IMR-90 (cell line): ENCODE measurements around the gene TANGO2. TPM values are rescaled to one million over a fixed set of nuclear protein-coding genes. Genes with fewer than 3 reads are reported as not detected.

Experiments
- ATAC-seq: fragments of 200-7000 bp; cut with Tn5 transposase; 2 replicates; pipeline ENCODE4 v1.9.1; 2020; ENCODE audit warnings: low read depth, mild to moderate bottlenecking, moderate library complexity
- BruUV-seq: library from RNA; stranded (reverse); fragments of 400-500 nt; replicated peaks from 2 replicates; lab custom pipeline; 2021; lab: Mats Ljungman, UMichigan
- CTCF ChIA-PET: fragments of 300-600 bp; formaldehyde crosslinking; extraction: SDS; loops from one replicate; lab custom pipeline; 2021; ENCODE audit warnings: antibody characterized with exemption; lab: Yijun Ruan, JAX
- POLR2A ChIA-PET: fragments of 300-600 bp; sonication (Branson Sonifier 250); formaldehyde crosslinking; loops from one replicate; lab custom pipeline; 2022; ENCODE audit warnings: antibody characterized with exemption; ENCODE audit not compliant: unreplicated experiment; lab: Charles Lee
- DNase-seq: peaks from one replicate; pipeline ENCODE4 v3.0.0; 2013
- H2AFZ ChIP-seq: replicated peaks from 2 replicates; pipeline ENCODE3; 2013; ENCODE audit warnings: low read length, mild to moderate bottlenecking; ENCODE audit not compliant: poor library complexity
- H2AK5ac ChIP-seq: 2 replicates; pipeline ENCODE4 v1.6.1; 2013; ENCODE audit warnings: low read depth, low read length, inconsistent platforms
- H2AK9ac ChIP-seq: replicated peaks from 2 replicates; pipeline ENCODE3; 2013; ENCODE audit warnings: mild to moderate bottlenecking, low read depth, low read length, moderate library complexity; ENCODE audit not compliant: poor library complexity
- H2BK120ac ChIP-seq: 2 replicates; pipeline ENCODE4 v1.6.1; 2013; ENCODE audit warnings: low read depth, low read length, inconsistent platforms
- H2BK15ac ChIP-seq: 3 replicates; pipeline ENCODE4 v1.6.1; 2013; ENCODE audit warnings: low read depth, low read length, inconsistent platforms
- H2BK20ac ChIP-seq: 2 replicates; pipeline ENCODE4 v1.6.1; 2013; ENCODE audit warnings: low read depth, mild to moderate bottlenecking, inconsistent platforms, low read length, moderate library complexity
- H2BK5ac ChIP-seq: 2 replicates; pipeline ENCODE4 v1.6.1; 2013; ENCODE audit warnings: mild to moderate bottlenecking, low read depth, low read length, inconsistent platforms; ENCODE audit not compliant: poor library complexity, severe bottlenecking
- H3K14ac ChIP-seq: replicated peaks from 2 replicates; pipeline ENCODE4 v1.6.1; 2013; ENCODE audit warnings: low read depth, low read length, inconsistent platforms
- H3K18ac ChIP-seq: 2 replicates; pipeline ENCODE4 v1.6.1; 2013; ENCODE audit warnings: low read depth, low read length, control low read depth
- H3K23ac ChIP-seq: 2 replicates; pipeline ENCODE4 v1.6.1; 2013; ENCODE audit warnings: low read depth, low read length, inconsistent platforms
- H3K27ac ChIP-seq: 2 replicates; pipeline ENCODE4 v1.5.1; 2013; ENCODE audit warnings: mild to moderate bottlenecking, control low read depth, low read length; ENCODE audit not compliant: insufficient read depth
- H3K27me3 ChIP-seq: 2 replicates; pipeline ENCODE4 v1.6.1; 2013; ENCODE audit warnings: low read length; ENCODE audit not compliant: control insufficient read depth, insufficient read depth
- H3K36me3 ChIP-seq: 2 replicates; pipeline ENCODE4 v1.6.1; 2013; ENCODE audit warnings: low read length, mixed read lengths; ENCODE audit not compliant: control insufficient read depth, insufficient read depth
- H3K4ac ChIP-seq: 2 replicates; pipeline ENCODE4 v1.6.1; 2013; ENCODE audit warnings: low read depth, low read length, inconsistent platforms
- H3K4me1 ChIP-seq: 2 replicates; pipeline ENCODE4 v1.6.1; 2013; ENCODE audit warnings: low read length, mixed read lengths; ENCODE audit not compliant: control insufficient read depth, insufficient read depth
- H3K4me2 ChIP-seq: 2 replicates; pipeline ENCODE4 v1.6.1; 2013; ENCODE audit warnings: low read depth, mild to moderate bottlenecking, control low read depth, low read length, moderate library complexity
- H3K4me3 ChIP-seq: 2 replicates; pipeline ENCODE4 v1.5.1; 2013; ENCODE audit warnings: low read depth, mild to moderate bottlenecking, control low read depth, low read length, moderate library complexity; ENCODE audit not compliant: insufficient read depth
- H3K56ac ChIP-seq: 2 replicates; pipeline ENCODE4 v1.6.1; 2013; ENCODE audit warnings: low read length, inconsistent platforms; ENCODE audit not compliant: insufficient read depth; ENCODE audit errors: extremely low read depth
- H3K79me1 ChIP-seq, 2 experiments: 2 replicates each; pipeline ENCODE4 v1.6.1; 2013; ENCODE audit warnings: low read length in 2 of 2, inconsistent platforms in 1 of 2, low read depth in 1 of 2
- H3K9ac ChIP-seq: 2 replicates; pipeline ENCODE4 v1.6.1; 2013; ENCODE audit warnings: low read depth, low read length, control low read depth
- H3K9me1 ChIP-seq: 2 replicates; pipeline ENCODE4 v1.6.1; 2013; ENCODE audit warnings: low read length, inconsistent platforms; ENCODE audit not compliant: insufficient read depth
- H3K9me3 ChIP-seq: 2 replicates; pipeline ENCODE4 v1.6.1; 2013; ENCODE audit warnings: low read length; ENCODE audit not compliant: control insufficient read depth, insufficient read depth
- H4K20me1 ChIP-seq: 2 replicates; pipeline ENCODE4 v1.6.1; 2013; ENCODE audit warnings: low read length, inconsistent platforms; ENCODE audit not compliant: insufficient read depth
- H4K5ac ChIP-seq: 2 replicates; pipeline ENCODE4 v1.6.1; 2013; ENCODE audit warnings: mild to moderate bottlenecking, low read depth, low read length, control low read depth
- H4K8ac ChIP-seq, 2 experiments: 2 replicates each; pipeline ENCODE4 v1.6.1; 2013; ENCODE audit warnings: low read depth in 2 of 2, low read length in 2 of 2, control low read depth in 1 of 2, inconsistent platforms in 1 of 2
- H4K91ac ChIP-seq: 2 replicates; pipeline ENCODE4 v1.6.1; 2013; ENCODE audit warnings: low read depth, low read length, inconsistent platforms; ENCODE audit not compliant: insufficient read depth
- BHLHE40 ChIP-seq: fragments of 150-350 bp; IDR thresholded peaks from 2 replicates; pipeline ENCODE4 v1.6.1; 2016; ENCODE audit warnings: mild to moderate bottlenecking, low read depth, low read length
- CEBPB ChIP-seq: IDR thresholded peaks from 2 replicates; pipeline ENCODE4 v1.6.1; 2012; ENCODE audit warnings: low read depth, low read length, improper control_type of control experiment
- CHD1 ChIP-seq: IDR thresholded peaks from 2 replicates; pipeline ENCODE4 v1.6.1; 2012; ENCODE audit warnings: low read depth, low read length, improper control_type of control experiment
- CTCF ChIP-seq: conservative IDR thresholded peaks from 2 replicates; pipeline ENCODE4 v1.5.1; 2012; ENCODE audit warnings: mild to moderate bottlenecking, low read depth, low read length, improper control_type of control experiment
- FOS ChIP-seq: fragments of 150-350 bp; IDR thresholded peaks from 2 replicates; pipeline ENCODE4 v1.6.1; 2016; ENCODE audit warnings: low read depth, low read length
- MAFK ChIP-seq: IDR thresholded peaks from 2 replicates; pipeline ENCODE4 v1.6.1; 2012; ENCODE audit warnings: low read depth, low read length, improper control_type of control experiment
- MAZ ChIP-seq: IDR thresholded peaks from 2 replicates; pipeline ENCODE4 v1.6.1; 2012; ENCODE audit warnings: low read depth, mild to moderate bottlenecking, low read length, improper control_type of control experiment, moderate library complexity, borderline replicate concordance
- MXI1 ChIP-seq: IDR thresholded peaks from 2 replicates; pipeline ENCODE4 v1.6.1; 2012; ENCODE audit warnings: low read depth, mild to moderate bottlenecking, low read length, moderate library complexity, borderline replicate concordance
- POLR2A ChIP-seq: IDR thresholded peaks from 2 replicates; pipeline ENCODE4 v1.6.1; 2012; ENCODE audit warnings: mild to moderate bottlenecking, low read depth, low read length
- RAD21 ChIP-seq: IDR thresholded peaks from 2 replicates; pipeline ENCODE4 v1.6.1; 2012; ENCODE audit warnings: low read length, improper control_type of control experiment
- RCOR1 ChIP-seq: IDR thresholded peaks from 2 replicates; pipeline ENCODE4 v1.6.1; 2012; ENCODE audit warnings: mild to moderate bottlenecking, low read length, improper control_type of control experiment; ENCODE audit not compliant: insufficient replicate concordance
- SMC3 ChIP-seq: fragments of 150-350 bp; IDR thresholded peaks from 2 replicates; pipeline ENCODE4 v1.6.1; 2016; ENCODE audit warnings: low read depth, mild to moderate bottlenecking, antibody characterized with exemption, low read length, moderate library complexity
- USF2 ChIP-seq: fragments of 150-350 bp; IDR thresholded peaks from 2 replicates; pipeline ENCODE4 v1.6.1; 2017; ENCODE audit warnings: mild to moderate bottlenecking, antibody characterized with exemption, low read length, low read depth
- WGBS, 2 experiments: methylation state at CpG; one replicate each; pipeline versions ENCODE4 v1.1.5 to v1.1.7; 2013; ENCODE audit warnings: missing lambda C conversion rate in 2 of 2; ENCODE audit not compliant: insufficient read length in 1 of 2; ENCODE audit errors: extremely low coverage in 2 of 2; 5-methylcytosine and 5-hydroxymethylcytosine counted together
- dilution Hi-C: fragments of 300-500 bp; cut with HindIII; formaldehyde crosslinking; loops from one replicate; pipeline ENCODE4 v1.14.3; 2018; ENCODE audit warnings: low sequenced_read_pairs; ENCODE audit not compliant: unreplicated experiment
- in situ Hi-C: fragments of 300-500 bp; cut with MboI; formaldehyde crosslinking; loops from 3 replicates; pipeline ENCODE4 v1.14.3; 2019; ENCODE audit warnings: low sequenced_read_pairs, inconsistent platforms, mixed read lengths
- intact Hi-C: fragments of 100-400 bp; cut with micrococcal nuclease; formaldehyde crosslinking; loops from 2 replicates; pipeline ENCODE4 v1.10.0; 2022
- polyA plus RNA-seq, 3 experiments: library from polyadenylated mRNA; depleted of rRNA; stranded (reverse); fragments of >200 nt; gene quantifications; 2 replicates each; pipeline ENCODE4 v1.2.3, GENCODE V29; 2012; ENCODE audit warnings: low replicate concordance in 1 of 3
- total RNA-seq: library from RNA; depleted of rRNA; stranded (reverse); fragments of >200 nt; gene quantifications from 2 replicates; pipeline ENCODE4 v1.2.3, GENCODE V29; 2012

TANGO2 gene
- total and polyA plus RNA-seq, 2 of the 4 experiments (the other 2 are of a cell fraction), result 45.1 to 75.1 TPM

GRCh38 chr22:19986410-19987341 is 34.2 kb upstream of the TANGO2 start:
- in situ Hi-C loops, result no loop called here
- Histone ChIP-seq H4K8ac (peak overlapping the region in 1 of 2 experiments; percentile 55; a peak in 2 of 4 replicates), H2BK5ac (no peak overlapping the region), H3K4me1 (peaks cover 18% of the 10 kb centered on the region), H3K4me2 (peak overlapping the region; percentile 86), H2BK20ac (no peak overlapping the region), H3K9me3 (no peaks in the 10 kb centered on the region), H2AFZ (peak overlapping the region; percentile 92), H2AK5ac (peak overlapping the region; percentile 64; the same call in 1 of the 2 replicates), H3K36me3 (no peaks in the 10 kb centered on the region), H4K91ac (no peak overlapping the region), H3K18ac (no peak overlapping the region), H3K27me3 (no peaks in the 10 kb centered on the region), H2BK15ac (no peak overlapping the region), H3K9me1 (peaks cover 17% of the 10 kb centered on the region), H3K4ac (peak overlapping the region; percentile 49; the same call in 1 of the 2 replicates), H3K27ac (peak overlapping the region; percentile 50; the same call in 1 of the 2 replicates), H4K5ac (no peak overlapping the region), H2BK120ac (no peak overlapping the region), H3K56ac (no peak overlapping the region), H3K4me3 (peak overlapping the region; percentile 96), H3K79me1 (peaks cover 4 to 37% of the 10 kb centered on the region in 2 experiments; a peak in 3 of 4 replicates), H4K20me1 (peaks cover 18% of the 10 kb centered on the region; the same call in 1 of the 2 replicates), H3K9ac (peak overlapping the region; percentile 61), H2AK9ac (peak overlapping the region; percentile 97), H3K23ac (peak overlapping the region; percentile 16; the same call in 1 of the 2 replicates), H3K14ac (peak overlapping the region; percentile 25; the same call in 1 of the 2 replicates)
- BruUV-seq, result no TSS peak
- 0% methylated on average over 33 of the region's 76 CpGs; no CpG with 5 or more reads in 1 of the 2 experiments for WGBS, 2 experiments
- ATAC-seq, result peak; percentile 93
- ChIA-PET POLR2A (no interaction called here), CTCF (interaction anchor here (1.4 kb wide), 1 partner anchor 27 kb away, joined by 5 read pairs; no protein-coding TSS in a partner anchor)
- intact Hi-C loops, result no loop called here
- TF ChIP-seq USF2 (peak; percentile 91), FOS (no peak), BHLHE40 (peak; percentile 95), CTCF (no peak), SMC3 (no peak), RAD21 (no peak), CEBPB (no peak), MAZ (peak; percentile 65; the same call in 1 of the 2 replicates), MXI1 (no peak), POLR2A (peak; percentile 61; the same call in 1 of the 2 replicates), CHD1 (no peak), RCOR1 (no peak), MAFK (no peak)
- peak; percentile 61 for DNase-seq
- dilution Hi-C loops, result no loop called here
